DOHH2 (cell line): Measurements from ENCODE around the gene CYP26B1.

ENCODE experiments used
- H3F3A ChIP-seq: fragments of 200-600 bp; sonication (generic), shearing (Covaris generic); 2 replicates; pipeline ENCODE4 v1.6.0; 2016; ENCODE audit warnings: antibody characterized with exemption, mild to moderate bottlenecking; ENCODE audit not compliant: control insufficient read depth, insufficient read depth
- H3K27ac ChIP-seq: fragments of 200-600 bp; sonication (generic); 2 replicates; pipeline ENCODE4 v1.5.1; 2014; ENCODE audit warnings: low read depth, mild to moderate bottlenecking, low read length, moderate library complexity
- H3K27me3 ChIP-seq: fragments of 200-600 bp; sonication (generic); 2 replicates; pipeline ENCODE4 v1.6.1; 2014; ENCODE audit warnings: mild to moderate bottlenecking, low read length, mixed read lengths; ENCODE audit not compliant: control insufficient read depth
- H3K36me3 ChIP-seq: fragments of 200-600 bp; sonication (generic); 2 replicates; pipeline ENCODE4 v1.6.1; 2014; ENCODE audit warnings: mild to moderate bottlenecking, low read length, moderate library complexity, mixed read lengths; ENCODE audit not compliant: control insufficient read depth
- H3K4me1 ChIP-seq: fragments of 200-600 bp; sonication (generic); 2 replicates; pipeline ENCODE4 v1.6.1; 2014; ENCODE audit warnings: mild to moderate bottlenecking, low read length, mixed read lengths; ENCODE audit not compliant: control insufficient read depth
- H3K4me2 ChIP-seq: fragments of 200-600 bp; sonication (generic); 2 replicates; pipeline ENCODE4 v1.6.0; 2014; ENCODE audit warnings: mild to moderate bottlenecking, low read length, moderate library complexity
- H3K4me3 ChIP-seq: fragments of 200-600 bp; sonication (generic); 2 replicates; pipeline ENCODE4 v1.5.1; 2014; ENCODE audit warnings: mild to moderate bottlenecking, low read length, mixed read lengths
- H3K79me2 ChIP-seq: fragments of 200-600 bp; sonication (generic); 2 replicates; pipeline ENCODE4 v1.6.1; 2014; ENCODE audit warnings: mild to moderate bottlenecking, low read length, mixed read lengths; ENCODE audit not compliant: control insufficient read depth
- H3K9me2 ChIP-seq: fragments of 200-600 bp; sonication (generic); replicated peaks from 2 replicates; pipeline ENCODE4 v1.6.1; 2014; ENCODE audit warnings: mild to moderate bottlenecking, low read length, mixed read lengths; ENCODE audit not compliant: control insufficient read depth
- H3K9me3 ChIP-seq: fragments of 200-600 bp; sonication (generic); 2 replicates; pipeline ENCODE4 v1.6.1; 2014; ENCODE audit warnings: antibody characterized with exemption, low read length, mixed read lengths; ENCODE audit not compliant: control insufficient read depth, insufficient read depth
- H4K20me1 ChIP-seq: fragments of 200-600 bp; sonication (generic); 2 replicates; pipeline ENCODE4 v1.6.0; 2014; ENCODE audit warnings: low read depth, mild to moderate bottlenecking, antibody characterized with exemption, low read length, moderate library complexity; ENCODE audit not compliant: control insufficient read depth, insufficient read depth
- EZH2phosphoT487 ChIP-seq: fragments of 200-600 bp; sonication (generic); IDR thresholded peaks from 2 replicates; pipeline ENCODE4 v1.6.1; 2017; ENCODE audit warnings: borderline replicate concordance, mild to moderate bottlenecking, antibody characterized with exemption, low read length, moderate library complexity, mixed read lengths
- TF ChIP-seq, protein P1 (sequence below): fragments of 200-600 bp; sonication (generic); IDR thresholded peaks from one replicate; pipeline ENCODE4 v1.5.1; 2014; ENCODE audit warnings: antibody characterized with exemption, mild to moderate bottlenecking, low read depth, low read length; ENCODE audit not compliant: poor library complexity, severe bottlenecking

Gene CYP26B1

DNA sequence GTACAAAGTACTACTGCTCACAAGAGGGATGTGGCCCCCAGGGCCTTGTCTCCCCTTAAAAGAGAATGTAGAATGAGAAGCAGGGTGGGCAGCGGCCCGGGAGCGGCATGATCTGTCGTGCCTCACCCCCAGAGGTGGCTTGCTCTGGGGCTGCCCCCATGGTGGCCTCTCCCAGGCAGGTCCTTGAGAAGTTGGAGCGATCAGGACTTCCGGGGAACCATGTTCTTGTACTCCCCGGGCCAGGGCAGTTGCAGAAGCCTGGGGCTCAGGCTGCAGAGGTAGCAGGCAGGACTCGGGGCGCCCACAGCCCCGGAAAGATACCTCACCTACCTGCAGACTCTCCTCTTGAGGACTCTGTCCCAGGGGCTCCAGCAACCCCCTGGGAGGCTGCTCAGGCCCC is 62.6 kb downstream of the CYP26B1 start:
- no peaks in the 10 kb centered on the region for H3K9me2 ChIP-seq
- H3K27me3 ChIP-seq: no peaks in the 10 kb centered on the region
- H3K79me2 ChIP-seq: no peaks in the 10 kb centered on the region
- H3F3A ChIP-seq: no peaks in the 10 kb centered on the region
- no peaks in the 10 kb centered on the region for H3K36me3 ChIP-seq
- no peaks in the 10 kb centered on the region for H3K9me3 ChIP-seq
- TF ChIP-seq EZH2phosphoT487: no peak
- TF ChIP-seq, protein P1, sequence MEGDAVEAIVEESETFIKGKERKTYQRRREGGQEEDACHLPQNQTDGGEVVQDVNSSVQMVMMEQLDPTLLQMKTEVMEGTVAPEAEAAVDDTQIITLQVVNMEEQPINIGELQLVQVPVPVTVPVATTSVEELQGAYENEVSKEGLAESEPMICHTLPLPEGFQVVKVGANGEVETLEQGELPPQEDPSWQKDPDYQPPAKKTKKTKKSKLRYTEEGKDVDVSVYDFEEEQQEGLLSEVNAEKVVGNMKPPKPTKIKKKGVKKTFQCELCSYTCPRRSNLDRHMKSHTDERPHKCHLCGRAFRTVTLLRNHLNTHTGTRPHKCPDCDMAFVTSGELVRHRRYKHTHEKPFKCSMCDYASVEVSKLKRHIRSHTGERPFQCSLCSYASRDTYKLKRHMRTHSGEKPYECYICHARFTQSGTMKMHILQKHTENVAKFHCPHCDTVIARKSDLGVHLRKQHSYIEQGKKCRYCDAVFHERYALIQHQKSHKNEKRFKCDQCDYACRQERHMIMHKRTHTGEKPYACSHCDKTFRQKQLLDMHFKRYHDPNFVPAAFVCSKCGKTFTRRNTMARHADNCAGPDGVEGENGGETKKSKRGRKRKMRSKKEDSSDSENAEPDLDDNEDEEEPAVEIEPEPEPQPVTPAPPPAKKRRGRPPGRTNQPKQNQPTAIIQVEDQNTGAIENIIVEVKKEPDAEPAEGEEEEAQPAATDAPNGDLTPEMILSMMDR: no peak
- H3K4me1 ChIP-seq: no peaks in the 10 kb centered on the region
- no peak overlapping the region for H3K4me3 ChIP-seq
- no peak overlapping the region for H3K4me2 ChIP-seq
- H3K27ac ChIP-seq: no peak overlapping the region
- no peaks in the 10 kb centered on the region for H4K20me1 ChIP-seq

DNA sequence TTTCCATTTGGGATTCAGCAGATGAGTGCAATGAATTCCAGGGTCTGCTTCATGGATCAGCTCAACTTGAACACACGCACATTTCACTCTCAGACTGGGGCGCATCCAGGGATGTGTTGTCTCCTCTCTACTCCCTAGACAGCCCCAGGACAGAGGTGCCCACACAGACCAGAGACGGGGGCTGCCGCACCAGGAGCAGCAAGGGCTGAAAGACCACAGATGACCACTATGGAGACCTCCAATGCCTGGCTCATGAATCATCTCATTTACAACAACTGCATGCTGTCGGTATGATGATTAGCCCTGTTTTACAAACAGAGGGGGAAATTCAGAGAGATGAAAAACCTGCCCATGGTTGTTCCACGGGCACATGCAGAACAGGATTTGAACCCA is 63.1 kb downstream of the CYP26B1 start:
- Histone ChIP-seq H4K20me1 (no peaks in the 10 kb centered on the region), H3K79me2 (no peaks in the 10 kb centered on the region), H3F3A (no peaks in the 10 kb centered on the region), H3K9me3 (no peaks in the 10 kb centered on the region), H3K4me1 (no peaks in the 10 kb centered on the region), H3K27ac (no peak overlapping the region), H3K36me3 (no peaks in the 10 kb centered on the region), H3K4me3 (no peak overlapping the region), H3K4me2 (no peak overlapping the region), H3K27me3 (no peaks in the 10 kb centered on the region), H3K9me2 (no peaks in the 10 kb centered on the region)
- TF ChIP-seq, protein P1: no peak
- TF ChIP-seq EZH2phosphoT487: no peak

DNA sequence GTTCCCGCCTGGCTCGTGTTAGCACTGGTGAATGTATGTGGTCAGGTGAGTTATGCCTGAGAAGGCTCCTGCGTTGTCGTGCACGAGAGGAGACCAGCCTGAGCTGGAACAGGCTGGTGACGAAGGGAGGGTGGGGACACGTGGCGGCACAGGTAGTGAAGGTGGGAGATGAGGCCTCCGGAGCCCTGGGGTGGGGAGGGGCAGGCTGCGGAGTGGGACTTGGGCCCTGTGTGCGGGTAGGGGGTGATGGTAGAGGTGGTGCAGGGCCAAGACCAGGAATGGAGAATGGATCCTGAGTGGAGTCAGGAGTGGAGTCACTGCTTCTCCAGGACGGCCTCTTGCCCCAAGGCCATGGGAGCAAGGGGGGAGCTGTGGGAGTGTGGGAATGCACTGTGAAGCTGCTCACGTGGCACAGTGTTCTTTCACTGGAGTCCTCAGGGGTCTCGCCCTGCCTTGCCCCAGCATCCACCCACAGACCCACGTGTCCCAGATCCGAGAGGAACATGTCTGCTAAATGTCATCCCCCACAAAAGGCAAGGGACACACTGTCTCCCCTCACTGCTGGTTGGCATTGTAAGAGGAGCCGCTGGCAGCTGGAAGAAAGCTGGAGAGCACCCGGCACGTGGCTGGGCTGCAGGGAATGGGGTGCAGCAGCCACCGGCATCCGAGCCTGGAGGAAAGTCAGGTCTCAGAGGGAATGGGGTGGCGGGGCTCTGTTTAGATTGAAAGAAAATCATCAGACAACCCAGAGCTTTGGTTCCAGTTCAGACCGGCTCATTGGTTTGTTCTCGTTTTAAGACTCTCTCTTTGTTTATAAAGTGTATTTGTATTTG is 63.7 kb downstream of the CYP26B1 start:
- no peak overlapping the region for H3K4me3 ChIP-seq
- no peaks in the 10 kb centered on the region for H3K9me2 ChIP-seq
- no peaks in the 10 kb centered on the region for H3K4me1 ChIP-seq
- H3K79me2 ChIP-seq: no peaks in the 10 kb centered on the region
- H3K9me3 ChIP-seq: no peaks in the 10 kb centered on the region
- H3K27ac ChIP-seq: no peak overlapping the region
- no peaks in the 10 kb centered on the region for H3K36me3 ChIP-seq
- no peaks in the 10 kb centered on the region for H3F3A ChIP-seq
- H3K4me2 ChIP-seq: no peak overlapping the region
- no peaks in the 10 kb centered on the region for H3K27me3 ChIP-seq
- no peaks in the 10 kb centered on the region for H4K20me1 ChIP-seq
- TF ChIP-seq EZH2phosphoT487: no peak
- TF ChIP-seq, protein P1: no peak
